Measurements from ENCODE around the gene TMEM231. TPM values are rescaled to one million over a fixed set of nuclear protein-coding genes. Genes with fewer than 3 reads are reported as not detected.
"Not testable (repeated sequence)": the region's sequence is repeated elsewhere in the genome, so short reads cannot be mapped to it uniquely, and the experiment has no call there.

The TMEM231 gene
- polyA plus RNA-seq, 4 donors: 20.5 to 24.1 (median 22.3) TPM

- DNase-seq (ENCODE audit: low read depth in 4 of 4, low spot score in 2 of 4): no peak
Observed at GRCh38 chr16:75570396-75571065, 14.5 kb upstream of the TMEM231 start.

GRCh38 chr16:75567911-75568310 is 11.9 kb upstream of the TMEM231 start:
- DNase-seq (ENCODE audit: low read depth in 4 of 4, low spot score in 2 of 4): no peak

GRCh38 chr16:75566758-75567255 is 10.8 kb upstream of the TMEM231 start:
- no peak for DNase-seq (ENCODE audit: low read depth in 4 of 4, low spot score in 2 of 4)

DNA sequence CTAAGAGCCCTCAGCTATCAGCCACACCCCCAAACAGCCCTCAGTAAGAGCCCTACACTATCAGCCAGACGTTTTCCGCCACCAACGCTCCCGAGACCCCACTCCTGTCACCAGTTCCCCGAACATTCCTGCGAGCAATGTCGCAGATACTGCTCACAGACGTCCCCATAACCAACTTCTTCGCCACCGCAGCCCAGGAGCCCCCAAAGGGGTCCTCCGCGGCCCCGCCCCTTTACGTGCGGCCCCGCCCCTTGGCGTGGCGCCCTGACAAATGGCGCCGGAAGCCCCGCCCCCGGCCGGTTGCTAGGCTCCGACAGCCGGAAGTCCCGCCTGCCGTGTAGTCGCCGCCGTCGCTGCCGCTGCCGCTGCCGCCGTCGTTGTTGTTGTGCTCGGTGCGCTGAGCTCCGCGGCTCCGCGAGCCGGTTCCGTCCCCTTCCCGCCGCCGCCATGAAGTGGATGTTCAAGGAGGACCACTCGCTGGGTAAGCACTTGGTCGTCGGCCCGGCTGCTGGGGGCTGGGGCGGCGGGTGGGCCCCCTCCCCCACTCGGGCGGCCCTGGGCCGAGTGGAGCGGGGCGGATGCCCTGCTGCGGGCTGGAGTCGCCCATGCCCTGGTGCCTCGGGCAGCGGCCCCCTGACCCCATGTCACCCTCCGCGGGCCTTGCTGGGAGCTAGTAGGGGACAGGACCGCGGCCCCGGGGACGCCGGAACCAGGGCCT is 10.1 kb upstream of the TMEM231 start, which contains the start of gene GABARAPL2:
GABARAPL2 (plus strand) TSS at position 340 of the 718 bp plus-strand sequence; CDS start at position 448, 108 bp downstream.
- DNase-seq (ENCODE audit: low read depth in 4 of 4, low spot score in 2 of 4): peak; percentile 72 to 81 (median 76)

DNA sequence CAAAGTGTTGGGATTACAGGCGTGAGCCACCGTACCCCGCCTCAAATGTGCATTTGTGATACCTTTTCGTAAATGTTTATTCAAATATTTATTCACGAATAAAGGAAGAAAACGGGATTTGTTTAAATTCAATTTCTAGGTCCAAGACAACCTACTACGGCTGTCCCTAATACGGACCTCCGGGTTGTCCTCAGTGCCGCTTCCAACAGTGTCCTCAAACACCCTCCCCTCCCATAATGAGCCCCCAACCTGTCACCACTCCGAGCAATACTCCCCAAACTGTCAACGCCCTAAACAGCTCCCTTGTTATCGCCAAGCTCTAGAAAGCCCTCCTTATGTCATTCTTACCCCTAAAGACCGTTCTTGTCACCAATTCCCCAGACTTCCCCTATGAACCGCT is 9.6 kb upstream of the TMEM231 start:
- no peak for DNase-seq (ENCODE audit: low read depth in 4 of 4, low spot score in 2 of 4)

- DNase-seq (ENCODE audit: low read depth in 4 of 4, low spot score in 2 of 4): no peak
Observed at GRCh38 chr16:75559564-75560372, 3.7 kb upstream of the TMEM231 start.

DNA sequence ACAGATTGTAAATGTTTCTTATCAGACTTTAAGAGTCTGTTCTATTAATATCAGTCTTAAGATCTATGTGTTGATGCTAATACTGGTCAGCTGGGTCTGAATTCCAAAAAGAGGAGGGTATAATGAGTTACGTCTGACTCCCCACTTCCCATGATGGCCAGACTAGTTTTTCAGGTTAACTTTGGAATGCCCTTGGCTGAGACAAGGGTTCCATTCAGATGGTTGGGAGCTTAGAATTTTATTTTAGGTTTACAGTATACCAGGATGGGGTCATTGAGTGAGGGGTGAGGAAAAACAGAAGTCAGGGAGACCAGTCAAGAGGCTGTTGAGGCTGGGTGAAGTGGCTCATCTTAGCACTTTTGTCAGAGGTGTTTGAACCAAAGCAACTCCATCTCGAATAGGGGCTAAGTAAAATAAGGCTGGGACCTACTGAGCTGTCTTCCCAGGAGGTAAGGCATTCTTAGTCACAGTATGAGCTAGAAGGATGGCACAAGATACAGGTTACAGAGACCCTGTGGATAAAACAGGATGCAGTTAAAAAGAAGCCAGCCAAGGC is 2.9 kb upstream of the TMEM231 start:
- DNase-seq (ENCODE audit: low read depth in 4 of 4, low spot score in 2 of 4): no peak

DNA sequence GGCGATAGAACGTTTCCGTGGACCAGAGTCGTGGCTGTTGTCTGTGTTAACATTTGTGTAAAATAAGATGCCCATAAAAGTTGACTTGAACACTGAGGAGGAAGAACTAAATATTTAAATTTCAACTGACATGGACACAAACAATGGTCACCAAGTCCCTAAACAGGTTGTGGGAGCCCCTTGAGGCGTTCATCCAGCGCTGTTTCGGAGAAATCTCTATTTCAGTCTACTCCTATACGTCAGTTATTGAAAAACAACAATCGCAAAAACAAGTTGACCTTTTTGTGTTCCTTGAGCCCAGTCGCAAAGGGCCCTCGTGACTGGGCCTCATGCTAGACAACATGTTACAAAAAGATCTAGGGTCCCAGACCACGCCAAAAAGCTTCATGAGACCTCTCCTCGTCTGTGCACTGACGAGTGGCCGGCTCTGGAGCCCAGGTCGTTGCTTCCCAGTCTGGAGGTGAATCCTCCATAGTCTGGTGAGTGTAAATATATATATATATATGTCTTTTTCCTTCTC is 439 bp upstream of the TMEM231 start:
- DNase-seq (ENCODE audit: low read depth in 4 of 4, low spot score in 2 of 4): peak in 1 of 4 donors; percentile 80

- DNase-seq (ENCODE audit: low read depth in 4 of 4, low spot score in 2 of 4): peak; percentile 56 to 86 (median 70)
Observed at GRCh38 chr16:75555213-75555706, 792 bp downstream of the TMEM231 start.

GRCh38 chr16:75552951-75553350 is 3.1 kb downstream of the TMEM231 start:
- no peak for DNase-seq (ENCODE audit: low read depth in 4 of 4, low spot score in 2 of 4)

GRCh38 chr16:75550211-75550662 is 5.8 kb downstream of the TMEM231 start:
- no peak for DNase-seq (ENCODE audit: low read depth in 4 of 4, low spot score in 2 of 4)

DNA sequence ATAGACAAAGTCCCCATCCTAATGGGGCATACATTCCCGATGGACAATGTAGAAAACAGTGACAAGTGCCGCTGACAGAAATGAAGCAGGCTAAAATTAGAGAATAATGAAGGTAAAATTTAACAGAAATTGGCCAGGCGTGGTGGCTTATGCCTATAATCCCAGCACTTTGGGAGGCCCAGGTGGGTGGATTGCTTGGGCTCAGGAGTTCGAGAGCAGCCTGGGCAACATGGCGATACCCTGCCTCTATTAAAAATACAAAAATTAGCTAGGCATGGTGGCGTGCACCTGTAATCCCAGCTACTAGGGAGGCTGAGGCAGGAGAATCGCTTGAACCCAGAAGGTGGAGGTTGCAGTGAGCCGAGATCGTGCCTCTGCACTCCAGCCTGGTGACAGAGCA is 7.6 kb downstream of the TMEM231 start:
- DNase-seq (ENCODE audit: low read depth in 4 of 4, low spot score in 2 of 4): not testable (repeated sequence)

DNA sequence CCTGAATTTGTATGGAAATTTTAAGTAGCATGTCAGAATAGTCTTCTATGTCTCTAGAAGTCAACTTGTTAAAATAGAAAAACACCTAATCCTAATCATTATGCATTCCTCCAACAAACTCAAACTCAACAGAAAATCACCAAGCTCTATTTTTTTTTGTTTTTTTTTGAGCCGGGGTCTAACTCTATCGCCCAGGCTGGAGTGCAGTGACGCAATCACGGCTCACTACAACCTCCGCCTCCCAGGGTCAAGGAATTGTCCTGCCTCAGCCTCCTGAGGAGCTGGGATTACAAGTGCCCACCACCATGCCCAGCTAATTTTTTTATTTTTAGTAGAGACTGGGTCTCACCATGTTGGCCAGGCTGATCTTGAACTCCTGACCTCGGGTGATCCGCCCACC is 9.8 kb downstream of the TMEM231 start:
- no peak for DNase-seq (ENCODE audit: low read depth in 4 of 4, low spot score in 2 of 4)

DNA sequence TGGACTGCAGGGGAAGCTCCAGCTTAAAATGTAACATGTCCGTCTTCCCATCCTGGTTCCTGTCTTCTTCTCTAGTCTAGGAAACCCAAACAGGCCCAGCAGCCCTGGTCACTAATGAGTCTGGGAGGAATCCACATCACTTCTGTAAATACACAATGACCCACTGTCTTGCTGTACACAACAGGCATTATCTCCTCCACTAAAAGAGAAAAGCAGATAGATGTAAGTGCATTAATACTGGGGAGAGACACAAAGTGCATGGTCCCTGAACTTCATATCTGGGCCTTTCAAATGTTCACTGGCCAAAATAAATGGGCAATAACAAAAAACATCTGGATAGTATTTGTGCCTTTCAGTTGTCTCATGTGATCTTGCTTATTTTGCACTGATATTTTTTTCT is 10.2 kb downstream of the TMEM231 start:
- DNase-seq (ENCODE audit: low read depth in 4 of 4, low spot score in 2 of 4): not testable (repeated sequence)

DNA sequence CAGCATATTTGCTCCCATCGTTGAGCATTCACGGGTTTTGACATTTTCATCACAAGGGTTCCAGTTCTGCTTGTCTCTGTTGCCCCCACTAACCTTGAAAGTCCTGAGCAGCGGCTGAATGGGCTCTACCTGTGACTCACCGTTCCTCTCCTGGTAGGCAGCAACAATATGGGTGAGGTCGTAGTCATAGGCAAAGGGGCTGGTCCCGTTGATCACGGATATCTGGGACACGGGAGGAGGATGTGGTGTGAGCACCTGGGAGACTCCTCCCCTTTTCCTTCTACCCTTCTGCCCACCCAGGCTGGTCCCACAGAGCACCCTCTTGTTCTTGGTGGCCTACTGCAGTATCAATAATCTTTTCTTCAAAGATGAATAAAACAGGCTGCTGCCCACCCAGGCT is 13.6 kb downstream of the TMEM231 start:
- not testable (repeated sequence) for DNase-seq (ENCODE audit: low read depth in 4 of 4, low spot score in 2 of 4)

GRCh38 chr16:75541236-75541635 is 14.8 kb downstream of the TMEM231 start:
- DNase-seq (ENCODE audit: low read depth in 4 of 4, low spot score in 2 of 4): no peak

DNA sequence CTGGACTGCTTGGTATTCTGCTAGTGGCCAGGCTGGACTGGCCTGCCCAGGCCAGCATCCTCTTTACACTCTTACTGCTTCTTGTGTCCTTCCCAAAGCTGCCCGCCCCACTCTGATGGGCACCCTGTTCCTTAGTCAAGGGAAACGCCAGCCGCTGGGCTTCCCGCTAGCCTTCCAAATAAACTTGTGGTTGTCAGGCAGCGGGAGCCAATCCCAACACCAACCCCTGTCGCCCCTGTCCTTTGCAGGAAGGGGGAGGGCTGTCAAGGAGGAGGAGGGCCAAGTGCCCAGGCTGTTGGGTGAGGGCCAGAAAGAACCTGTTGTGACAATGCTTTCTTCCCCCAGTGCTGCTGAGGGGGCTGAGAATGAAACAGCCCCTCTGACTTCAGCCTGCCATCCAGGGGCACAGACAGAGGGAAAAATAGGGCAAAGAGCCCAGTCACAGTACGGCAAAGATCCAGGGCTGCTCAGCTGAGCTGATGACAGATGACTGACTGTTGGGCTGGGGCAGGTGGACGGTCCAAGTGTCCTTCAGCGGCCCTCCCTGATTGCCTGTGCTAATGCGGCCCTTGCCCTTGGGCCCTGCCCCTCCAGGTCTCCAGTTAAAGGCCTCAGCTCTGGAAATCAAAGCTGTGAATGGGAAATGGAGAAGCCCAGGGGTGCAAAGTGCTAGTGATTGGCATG is 17.0 kb downstream of the TMEM231 start:
- DNase-seq (ENCODE audit: low read depth in 4 of 4, low spot score in 2 of 4): not testable (repeated sequence)

GRCh38 chr16:75537776-75538175 is 18.3 kb downstream of the TMEM231 start:
- DNase-seq (ENCODE audit: low read depth in 4 of 4, low spot score in 2 of 4): no peak

GRCh38 chr16:75535901-75536300 is 20.2 kb downstream of the TMEM231 start, which contains the start of gene CHST5:
Gene CHST5 (minus strand): TSS chr16:75536108. CDS start chr16:75530384, 5,724 bp downstream.
- no peak for DNase-seq (ENCODE audit: low read depth in 4 of 4, low spot score in 2 of 4)
